Adrenal gland (tissue), 12 donors: ENCODE results near the gene WFDC1. TPM values are rescaled to one million over a fixed set of nuclear protein-coding genes. Genes with fewer than 3 reads are reported as not detected.
A peak's percentile ranks its signal among the peaks of the same experiment; 100 is the strongest.

Experiments used
- DNase-seq, 7 donors: peaks; one replicate each; pipeline ENCODE4 v3.0.0-alpha.2; 2019 to 2020
- H3K27ac ChIP-seq, 5 donors: fragments of 200-600 bp; sonication (generic) in 4 of 5; 1 replicate in 3 of 5; 2 replicates in 2 of 5; pipeline versions ENCODE4 v1.5.1 to v1.8.0; 2016 to 2020; ENCODE audit warnings: mild to moderate bottlenecking in 1 of 5
- H3K27me3 ChIP-seq: fragments of 200-600 bp; 2 replicates; pipeline ENCODE4 v1.8.0; 2021
- H3K36me3 ChIP-seq, 2 donors: fragments of 200-600 bp; replicated peaks in 1 of 2; 1 replicate in 1 of 2; 2 replicates in 1 of 2; pipeline versions ENCODE4 v1.5.1 to v1.8.0; 2018 to 2022
- H3K4me1 ChIP-seq, 2 donors: fragments of 200-600 bp; replicated peaks in 1 of 2; 1 replicate in 1 of 2; 2 replicates in 1 of 2; pipeline versions ENCODE4 v1.5.1 to v1.8.0; 2018 to 2021
- H3K4me3 ChIP-seq, 4 donors: fragments of 200-600 bp; sonication (generic) in 3 of 4; one replicate each; pipeline ENCODE4 v1.5.1; 2016 to 2018
- H3K9me3 ChIP-seq, 3 donors: fragments of 200-600 bp; sonication (generic) in 1 of 3; replicated peaks in 1 of 3; 1 replicate in 2 of 3; 2 replicates in 1 of 3; pipeline versions ENCODE4 v1.5.1 to v1.8.0; 2016 to 2021
- POLR2A ChIP-seq, 2 donors: fragments of 450-650 bp; IDR thresholded peaks; one replicate each; pipeline ENCODE4 v1.6.1; 2017; ENCODE audit warnings: antibody characterized with exemption in 2 of 2, mild to moderate bottlenecking in 2 of 2, moderate library complexity in 1 of 2
- WGBS, 4 donors: extraction: QIAGEN DNeasy Blood & Tissue Kit in 2 of 4; methylation state at CpG; one replicate each; pipeline versions ENCODE4 v1.1.5 to v1.1.7; 2013 to 2017; 5-methylcytosine and 5-hydroxymethylcytosine counted together
- intact Hi-C, 2 donors: fragments of 100-400 bp; cut with DNase I; formaldehyde crosslinking; loops; one replicate each; pipeline versions ENCODE4 v1.14.1 to v1.15.0; 2022 to 2023
- polyA plus RNA-seq, 3 donors: library from polyadenylated mRNA; stranded (reverse); fragments of 200-250 nt in 2 of 3; fragments of 350-450 nt in 1 of 3; fragmentation: Illumina TruSeq in 1 of 3; extraction: RNeasy Lipid Tissue Mini Kit (QIAGEN cat#74804) in 1 of 3; gene quantifications; one replicate each; pipeline ENCODE4 v1.2.3, GENCODE V29; 2013 to 2014
- total RNA-seq, 9 donors: library from RNA; depleted of rRNA in 4 of 9; stranded (reverse); fragments of >200 nt in 4 of 9; fragments of 120-200 nt in 1 of 9; fragmentation: NEBNext Ultra II Directional in 1 of 9; extraction: Animal tissue kit (Norgen Biotek cat#: 25700) in 1 of 9; gene quantifications; one replicate each; pipeline versions ENCODE4 v1.1.0 to v1.2.4, GENCODE V29; 2013 to 2023
- TF ChIP-seq, protein P1 (sequence below), 6 experiments: fragments of 450-650 bp in 4 of 6; fragments of 200-600 bp in 2 of 6; sonication (generic) in 1 of 6; IDR thresholded peaks; 1 replicate in 5 of 6; 2 replicates in 1 of 6; pipeline versions ENCODE4 v1.5.1 to v1.8.0; 2016 to 2021; ENCODE audit warnings: antibody characterized with exemption in 6 of 6, mild to moderate bottlenecking in 2 of 6, moderate library complexity in 1 of 6
- donor health status: healthy with polysubstance abuse.
- donor health status: Bipolar disorder and iron deficiency.
- donor health status: DM: yes; HTN: yes; CAD: no.
- donor health status: DM: no; HTN: no; CAD: no.
- donor health status: DM: no; HTN: no; CAD: no.
- donor health status: DM: yes; HTN: yes; CAD: no.

The WFDC1 gene
- total and polyA plus RNA-seq, 12 donors = 9.6 to 284 (median 39.8) TPM

DNA sequence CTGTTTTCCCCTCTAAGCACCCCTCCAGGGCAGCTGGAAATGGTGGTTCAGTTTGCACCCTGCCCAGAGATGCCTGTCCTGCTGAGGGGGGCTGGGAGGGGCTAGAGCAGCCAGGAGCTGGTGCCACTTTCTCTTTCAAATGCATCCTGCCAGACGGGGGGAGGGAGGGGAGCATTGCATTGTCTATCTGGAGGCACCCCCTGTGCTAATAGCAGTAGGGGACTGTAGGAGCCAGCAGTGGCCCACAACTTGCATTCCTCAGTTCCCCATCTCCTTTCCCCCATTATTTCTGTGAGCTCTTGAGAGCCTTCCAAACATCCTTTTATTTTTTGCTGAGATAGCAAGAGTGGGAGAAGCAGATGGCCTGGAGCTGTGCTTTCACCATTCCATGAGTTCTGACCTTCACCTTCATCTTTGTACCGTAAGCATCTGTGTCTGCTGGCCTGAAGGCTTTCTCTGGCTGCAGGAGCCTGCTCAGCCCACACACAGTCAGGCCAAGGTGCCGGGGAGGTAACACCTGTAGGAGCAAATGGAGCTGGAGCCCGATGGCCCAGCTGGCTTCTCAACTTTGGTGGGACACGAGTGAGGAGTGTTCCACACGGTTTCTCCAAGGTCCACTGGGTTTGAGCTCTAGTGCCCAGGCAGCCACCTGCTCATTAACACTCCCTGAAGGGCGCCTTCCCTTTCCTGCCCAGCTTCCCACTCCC, 5.2 kb downstream of the WFDC1 start:
- DNase-seq = no peak
- TF ChIP-seq POLR2A (IDR thresholded peaks at IDR 0.05) = no peak
- TF ChIP-seq, protein P1, sequence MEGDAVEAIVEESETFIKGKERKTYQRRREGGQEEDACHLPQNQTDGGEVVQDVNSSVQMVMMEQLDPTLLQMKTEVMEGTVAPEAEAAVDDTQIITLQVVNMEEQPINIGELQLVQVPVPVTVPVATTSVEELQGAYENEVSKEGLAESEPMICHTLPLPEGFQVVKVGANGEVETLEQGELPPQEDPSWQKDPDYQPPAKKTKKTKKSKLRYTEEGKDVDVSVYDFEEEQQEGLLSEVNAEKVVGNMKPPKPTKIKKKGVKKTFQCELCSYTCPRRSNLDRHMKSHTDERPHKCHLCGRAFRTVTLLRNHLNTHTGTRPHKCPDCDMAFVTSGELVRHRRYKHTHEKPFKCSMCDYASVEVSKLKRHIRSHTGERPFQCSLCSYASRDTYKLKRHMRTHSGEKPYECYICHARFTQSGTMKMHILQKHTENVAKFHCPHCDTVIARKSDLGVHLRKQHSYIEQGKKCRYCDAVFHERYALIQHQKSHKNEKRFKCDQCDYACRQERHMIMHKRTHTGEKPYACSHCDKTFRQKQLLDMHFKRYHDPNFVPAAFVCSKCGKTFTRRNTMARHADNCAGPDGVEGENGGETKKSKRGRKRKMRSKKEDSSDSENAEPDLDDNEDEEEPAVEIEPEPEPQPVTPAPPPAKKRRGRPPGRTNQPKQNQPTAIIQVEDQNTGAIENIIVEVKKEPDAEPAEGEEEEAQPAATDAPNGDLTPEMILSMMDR (IDR thresholded peaks at IDR 0.05) = no peak
- H3K4me3 ChIP-seq = no peak overlapping the region
- H3K27me3 ChIP-seq = no peaks in the 10 kb centered on the region
- H3K4me1 ChIP-seq = peaks cover 0 to 5% of the 10 kb centered on the region in 2 donors
- intact Hi-C loops = no loop called here
- H3K9me3 ChIP-seq = no peaks in the 10 kb centered on the region
- H3K36me3 ChIP-seq = no peaks in the 10 kb centered on the region
- 54 to 67% (median 55%) methylated on average over 2 to 7 of the region's 7 CpGs for WGBS, 4 donors
- H3K27ac ChIP-seq = peak overlapping the region in 3 of 5 donors; percentile 3 to 91 (median 26)

DNA sequence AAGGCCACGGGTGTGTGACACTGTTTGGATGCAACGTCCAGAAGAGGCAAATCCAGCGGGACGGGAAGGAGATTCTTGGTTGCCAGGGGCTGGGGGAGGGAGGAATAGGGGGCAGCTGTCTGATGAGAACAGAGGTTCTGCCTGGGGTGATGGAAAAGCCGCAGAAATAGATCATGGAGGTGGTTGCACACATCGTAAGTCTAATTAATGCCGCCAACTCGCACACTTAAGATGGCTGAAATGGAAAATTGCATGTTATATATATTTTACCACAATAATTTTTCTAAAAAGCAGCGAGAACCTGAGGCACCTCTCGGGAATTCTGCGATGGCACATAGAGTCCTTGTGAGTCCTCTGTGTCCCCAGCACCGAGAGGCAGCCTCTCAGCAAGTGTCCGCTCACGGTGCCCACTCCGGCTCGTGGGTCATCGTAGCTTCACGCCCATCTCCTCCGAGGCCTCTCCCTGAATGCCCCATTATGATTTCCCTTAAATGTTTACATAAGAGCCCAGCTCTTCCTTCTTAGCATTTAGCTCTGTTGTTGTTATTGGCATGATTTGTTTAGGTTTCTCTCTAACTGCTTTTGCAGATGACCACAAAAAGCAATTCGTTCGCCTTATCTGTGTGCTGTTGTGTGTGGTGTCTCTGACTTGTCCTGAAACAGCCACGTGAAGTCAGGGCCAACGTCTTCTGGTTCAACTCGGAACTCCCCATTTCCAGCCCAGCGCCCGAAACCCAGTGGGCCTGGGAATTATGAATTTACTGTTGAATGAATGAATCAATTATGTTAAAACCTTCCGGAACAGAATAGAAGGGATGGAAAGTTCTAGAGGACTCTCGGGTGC, 7.7 kb downstream of the WFDC1 start:
- Histone ChIP-seq H3K36me3 (no peaks in the 10 kb centered on the region), H3K27ac (peak overlapping the region in 3 of 5 donors; percentile 51 to 91 (median 78)), H3K9me3 (no peaks in the 10 kb centered on the region), H3K27me3 (no peaks in the 10 kb centered on the region), H3K4me1 (peaks cover 0 to 5% of the 10 kb centered on the region in 2 donors), H3K4me3 (no peak overlapping the region)
- intact Hi-C loops = no loop called here
- 72 to 77% (median 74%) methylated on average over 25 to 28 of the region's 28 CpGs for WGBS, 4 donors
- TF ChIP-seq POLR2A (IDR thresholded peaks at IDR 0.05) = no peak
- TF ChIP-seq, protein P1 (IDR thresholded peaks at IDR 0.05) = no peak
- DNase-seq = peak in 1 of 7 donors; percentile 17

DNA sequence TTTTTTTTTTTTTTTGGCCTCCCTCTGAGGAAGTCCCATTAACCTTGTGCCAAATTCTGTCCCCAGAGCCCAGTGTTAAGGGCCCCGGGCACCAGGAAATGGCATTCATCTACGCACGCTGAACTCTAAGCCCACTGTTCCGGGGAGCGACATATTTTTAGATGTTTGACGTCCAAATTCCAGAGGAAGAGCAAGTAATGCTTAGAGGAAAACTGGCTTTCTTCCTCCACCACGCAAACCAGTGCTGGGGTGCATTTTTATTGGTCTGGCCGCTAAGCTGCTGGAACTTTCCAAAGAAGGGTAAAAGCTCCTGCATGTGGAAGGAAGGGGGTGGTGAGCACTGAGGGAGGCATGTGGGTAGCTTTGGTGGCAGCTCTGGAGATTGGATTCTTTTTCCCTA, 8.3 kb downstream of the WFDC1 start:
- no peaks in the 10 kb centered on the region for H3K9me3 ChIP-seq
- H3K4me3 ChIP-seq = no peak overlapping the region
- peak in 5 of 7 donors; percentile 13 to 75 (median 37) for DNase-seq
- no peaks in the 10 kb centered on the region for H3K27me3 ChIP-seq
- WGBS, 4 donors = 49 to 77% (median 69%) methylated on average over 8 of the region's 8 CpGs
- H3K36me3 ChIP-seq = no peaks in the 10 kb centered on the region
- H3K4me1 ChIP-seq = peaks cover 0 to 5% of the 10 kb centered on the region in 2 donors
- intact Hi-C loops = no loop called here
- no peak for TF ChIP-seq POLR2A (IDR thresholded peaks at IDR 0.05)
- TF ChIP-seq, protein P1 (IDR thresholded peaks at IDR 0.05) = no peak
- peak overlapping the region in 2 of 5 donors; percentile 78 to 86 for H3K27ac ChIP-seq

- no peak for DNase-seq
- TF ChIP-seq, protein P1 (IDR thresholded peaks at IDR 0.05) = no peak
- TF ChIP-seq POLR2A (IDR thresholded peaks at IDR 0.05) = no peak
- Histone ChIP-seq H3K36me3 (no peaks in the 10 kb centered on the region), H3K27me3 (no peaks in the 10 kb centered on the region), H3K9me3 (no peaks in the 10 kb centered on the region), H3K4me1 (peaks cover 0 to 5% of the 10 kb centered on the region in 2 donors), H3K4me3 (no peak overlapping the region), H3K27ac (peak overlapping the region in 3 of 5 donors; percentile 9 to 86 (median 78))
- intact Hi-C loops = no loop called here
- WGBS, 4 donors = 53 to 65% (median 60%) methylated on average over 7 of the region's 7 CpGs
Measured at GRCh38 chr16:84303516-84303915, 8.8 kb downstream of the WFDC1 start.
